ENCODE results near the gene NEDD9.

NEDD9 gene

DNA sequence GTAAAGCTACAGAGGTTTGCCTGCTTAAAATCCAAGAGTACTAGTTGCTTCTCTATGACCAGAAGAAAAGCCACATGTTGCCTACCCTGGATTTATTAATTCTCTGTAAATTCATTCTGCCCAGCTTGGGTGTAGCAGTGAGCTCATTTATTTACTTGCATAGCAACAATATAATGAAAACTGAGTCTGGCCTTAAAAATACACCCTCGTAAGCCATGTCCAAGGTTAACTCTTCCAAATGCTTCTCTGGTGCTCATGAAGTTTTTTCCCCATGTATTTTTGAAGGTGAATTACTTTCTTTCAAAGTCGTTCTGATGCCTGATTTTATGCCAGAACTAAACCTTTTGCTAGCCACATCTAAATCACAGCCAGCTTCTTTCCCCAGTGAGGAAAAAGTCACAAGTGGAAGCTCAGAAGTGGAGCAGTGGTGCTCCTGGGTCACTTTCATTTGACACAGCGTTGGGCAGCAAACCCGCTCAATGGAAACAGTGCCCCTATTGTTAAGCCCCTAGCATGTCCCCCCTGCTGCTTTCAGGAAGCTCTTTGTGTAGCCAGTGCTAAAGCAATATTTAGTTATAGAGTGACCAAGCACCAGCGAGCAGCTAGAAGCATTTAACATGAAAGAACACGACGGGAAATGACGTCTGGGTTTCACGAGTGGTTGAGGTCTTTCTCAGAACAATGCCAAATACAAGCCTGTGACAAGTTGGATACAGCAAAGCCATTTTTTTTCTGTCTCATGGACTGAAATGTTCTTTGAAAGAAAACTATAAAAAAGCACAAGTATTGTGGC, 29.8 kb downstream of the NEDD9 start:
- FAIRE-seq (no peak), DNase-seq (ENCODE audit: insufficient read length) (no peak)
- no peak for TF ChIP-seq POLR2A (IDR thresholded peaks at IDR 0.05; ENCODE audit: low read depth, low read length)
- no peak for TF ChIP-seq POLR2AphosphoS5 (IDR thresholded peaks at IDR 0.05; ENCODE audit: low read depth, low read length)
- TF ChIP-seq TAF1 (IDR thresholded peaks at IDR 0.05; ENCODE audit: borderline replicate concordance, low read depth, low read length) = no peak

GRCh38 chr6:11201772-11202512, 30.5 kb downstream of the NEDD9 start:
- FAIRE-seq = no peak

DNA sequence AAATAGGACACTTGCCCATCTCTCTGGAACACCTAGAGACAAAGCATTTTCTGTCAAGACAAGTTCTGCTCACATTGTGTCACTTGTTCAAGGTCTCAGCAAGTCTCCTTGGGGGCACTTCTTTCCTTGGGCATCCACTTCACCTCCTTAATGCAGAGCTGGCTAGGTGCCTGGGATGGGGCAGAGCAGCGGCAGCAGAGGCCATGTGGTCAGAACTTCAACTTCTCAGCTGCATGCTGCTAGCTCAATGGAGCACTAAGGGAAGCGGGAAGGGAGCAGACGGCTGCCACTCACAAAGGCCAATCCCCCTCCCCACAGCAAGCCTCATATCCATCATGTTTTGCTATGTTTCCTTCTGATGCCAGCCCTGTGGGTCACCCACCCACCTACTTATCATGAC, 31.5 kb downstream of the NEDD9 start:
- FAIRE-seq = no peak
- TF ChIP-seq POLR2AphosphoS5 (IDR thresholded peaks at IDR 0.05; ENCODE audit: low read depth, low read length) = no peak
- no peak for TF ChIP-seq TAF1 (IDR thresholded peaks at IDR 0.05; ENCODE audit: borderline replicate concordance, low read depth, low read length)
- TF ChIP-seq POLR2A (IDR thresholded peaks at IDR 0.05; ENCODE audit: low read depth, low read length) = no peak
- DNase-seq (ENCODE audit: insufficient read length) = no peak

More at GRCh38 chr6:11201772-11202512, 30.5 kb downstream of the NEDD9 start:
- no peak for TF ChIP-seq POLR2AphosphoS5 (IDR thresholded peaks at IDR 0.05; ENCODE audit: low read depth, low read length)
- TF ChIP-seq TAF1 (IDR thresholded peaks at IDR 0.05; ENCODE audit: borderline replicate concordance, low read depth, low read length) = no peak
- no peak for TF ChIP-seq POLR2A (IDR thresholded peaks at IDR 0.05; ENCODE audit: low read depth, low read length)
- DNase-seq (ENCODE audit: insufficient read length) = no peak

- DNase-seq (ENCODE audit: insufficient read length) (no peak), FAIRE-seq (no peak)
- TF ChIP-seq POLR2AphosphoS5 (IDR thresholded peaks at IDR 0.05; ENCODE audit: low read depth, low read length) (no peak), POLR2A (IDR thresholded peaks at IDR 0.05; ENCODE audit: low read depth, low read length) (no peak), TAF1 (IDR thresholded peaks at IDR 0.05; ENCODE audit: borderline replicate concordance, low read depth, low read length) (no peak)
These were observed 32.1 kb downstream of the NEDD9 start for GRCh38 chr6:11200356-11200755.

- DNase-seq (ENCODE audit: insufficient read length) (no peak), FAIRE-seq (no peak)
- TF ChIP-seq POLR2AphosphoS5 (IDR thresholded peaks at IDR 0.05; ENCODE audit: low read depth, low read length) = no peak
- TF ChIP-seq TAF1 (IDR thresholded peaks at IDR 0.05; ENCODE audit: borderline replicate concordance, low read depth, low read length) = no peak
- no peak for TF ChIP-seq POLR2A (IDR thresholded peaks at IDR 0.05; ENCODE audit: low read depth, low read length)
These were observed 33.5 kb downstream of the NEDD9 start for GRCh38 chr6:11198663-11199603.

DNA sequence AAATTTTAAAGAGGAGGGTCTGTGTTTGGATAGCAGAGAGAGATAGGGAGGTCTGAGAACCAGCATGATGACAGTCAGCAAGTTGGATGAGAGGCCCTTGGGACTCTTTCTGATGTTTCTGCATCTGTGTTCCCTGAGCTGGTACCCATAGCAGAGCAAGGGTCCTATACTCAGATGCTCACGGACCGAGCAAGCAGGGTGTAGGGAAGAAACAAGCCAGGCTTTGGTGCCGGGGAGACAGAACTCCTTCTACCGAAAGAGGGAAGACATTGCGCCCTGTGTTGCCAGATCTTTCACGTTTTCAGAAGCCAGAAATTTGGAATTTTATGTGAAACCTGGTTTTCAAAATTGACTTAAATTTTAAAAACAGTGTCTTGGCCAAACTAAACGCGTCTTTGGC, 34.6 kb downstream of the NEDD9 start:
- FAIRE-seq (no peak), DNase-seq (ENCODE audit: insufficient read length) (no peak)
- TF ChIP-seq POLR2AphosphoS5 (IDR thresholded peaks at IDR 0.05; ENCODE audit: low read depth, low read length) (no peak), POLR2A (IDR thresholded peaks at IDR 0.05; ENCODE audit: low read depth, low read length) (no peak), TAF1 (IDR thresholded peaks at IDR 0.05; ENCODE audit: borderline replicate concordance, low read depth, low read length) (no peak)

DNA sequence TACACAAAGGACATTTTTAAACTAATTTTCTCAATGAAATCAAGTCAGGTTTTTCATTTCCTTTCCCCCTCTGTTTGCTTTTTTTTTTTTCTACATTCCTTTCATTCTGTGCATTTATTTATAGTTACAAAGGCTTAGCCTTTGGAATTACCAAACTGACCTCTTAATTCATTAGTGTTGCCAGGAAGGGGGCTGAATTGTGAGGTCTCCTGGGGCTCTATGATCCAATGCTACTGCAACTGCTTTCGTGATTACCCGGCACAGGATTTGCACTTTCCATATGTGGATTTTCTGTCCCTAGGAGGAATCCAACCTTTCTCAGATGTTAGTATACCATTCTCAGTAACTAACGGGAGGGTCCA, 35.3 kb downstream of the NEDD9 start:
- no peak for FAIRE-seq

DNA sequence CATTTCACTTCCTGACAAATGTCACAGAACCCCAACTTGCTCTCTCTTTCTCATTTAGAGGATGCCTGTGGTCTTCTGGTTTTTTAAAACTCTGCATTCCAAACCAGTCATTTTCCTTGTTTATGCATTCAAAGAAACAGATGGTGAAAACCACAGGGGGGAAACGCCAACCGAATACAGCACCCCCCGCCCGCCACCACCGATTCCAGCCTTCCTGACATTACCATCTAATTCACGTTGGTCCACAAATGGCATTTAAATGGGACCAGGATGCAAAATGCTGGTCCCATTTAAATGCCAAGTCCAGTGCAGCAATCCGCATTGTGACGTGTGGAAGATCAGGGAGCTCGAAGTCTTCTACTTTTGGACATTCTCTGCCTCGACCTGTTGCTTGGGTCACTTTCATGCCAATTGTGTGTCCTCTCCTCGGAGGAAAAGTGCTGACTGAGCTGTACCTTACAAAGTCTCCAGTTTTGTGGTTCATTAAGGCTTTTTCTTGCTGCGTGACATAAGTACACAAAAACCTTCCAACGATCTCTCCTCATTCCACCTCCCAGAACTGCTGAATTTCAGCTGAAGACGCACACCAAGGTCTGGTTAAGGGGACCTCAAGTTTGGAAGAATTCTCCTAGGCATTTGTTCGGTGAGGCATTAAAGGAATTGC, 35.8 kb downstream of the NEDD9 start:
- DNase-seq (ENCODE audit: insufficient read length) = no peak
- no peak for FAIRE-seq

More for the DNA sequence above, 35.3 kb downstream of the NEDD9 start:
- DNase-seq (ENCODE audit: insufficient read length) = no peak
- TF ChIP-seq POLR2A (IDR thresholded peaks at IDR 0.05; ENCODE audit: low read depth, low read length) (no peak), TAF1 (IDR thresholded peaks at IDR 0.05; ENCODE audit: borderline replicate concordance, low read depth, low read length) (no peak), POLR2AphosphoS5 (IDR thresholded peaks at IDR 0.05; ENCODE audit: low read depth, low read length) (no peak)

DNA sequence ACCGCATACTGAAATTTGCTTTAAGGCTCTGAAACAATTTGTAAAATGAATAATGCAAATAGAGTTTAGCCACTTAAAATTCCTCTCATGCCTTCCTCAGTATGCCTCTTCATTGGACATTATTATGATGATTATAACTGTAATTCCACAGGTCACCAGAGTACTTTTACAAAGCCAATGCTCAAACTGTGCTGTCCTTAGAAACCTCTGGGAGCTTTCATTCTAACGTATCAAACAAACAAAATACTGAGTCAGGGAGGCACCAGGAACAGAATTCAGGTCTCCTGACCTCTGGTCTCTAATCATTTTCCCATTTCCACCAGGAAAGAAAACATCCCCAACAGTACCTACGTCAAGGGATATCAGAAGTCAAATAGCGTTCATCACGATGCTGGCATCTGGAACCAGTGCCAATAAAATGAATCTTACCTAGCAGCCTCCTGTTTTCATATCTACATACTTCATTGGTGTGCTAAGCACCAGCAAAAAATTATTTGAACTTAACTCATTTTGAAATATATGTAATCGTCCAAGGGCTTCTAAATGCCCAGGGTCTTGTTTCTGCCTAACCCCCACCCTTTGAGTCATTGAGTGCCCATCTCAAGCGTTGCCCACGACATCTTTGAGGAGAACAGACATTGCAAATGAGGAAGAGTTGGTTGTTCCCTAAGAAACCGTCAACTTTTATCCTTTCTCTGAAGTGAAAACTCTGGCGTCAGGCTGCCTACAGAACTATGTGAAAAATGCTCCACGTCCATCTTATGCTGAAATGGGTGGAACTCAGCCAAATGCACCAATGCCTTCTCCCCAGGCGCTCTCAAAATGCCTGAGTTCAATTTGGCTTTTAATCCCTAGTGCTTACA, 37.9 kb downstream of the NEDD9 start:
- FAIRE-seq (no peak), DNase-seq (ENCODE audit: insufficient read length) (no peak)
- TF ChIP-seq POLR2AphosphoS5 (IDR thresholded peaks at IDR 0.05; ENCODE audit: low read depth, low read length) (no peak), TAF1 (IDR thresholded peaks at IDR 0.05; ENCODE audit: borderline replicate concordance, low read depth, low read length) (no peak), POLR2A (IDR thresholded peaks at IDR 0.05; ENCODE audit: low read depth, low read length) (no peak)

More for the DNA sequence above, 35.8 kb downstream of the NEDD9 start:
- no peak for TF ChIP-seq POLR2AphosphoS5 (IDR thresholded peaks at IDR 0.05; ENCODE audit: low read depth, low read length)
- no peak for TF ChIP-seq POLR2A (IDR thresholded peaks at IDR 0.05; ENCODE audit: low read depth, low read length)
- no peak for TF ChIP-seq TAF1 (IDR thresholded peaks at IDR 0.05; ENCODE audit: borderline replicate concordance, low read depth, low read length)

GRCh38 chr6:11193434-11193833, 39.0 kb downstream of the NEDD9 start:
- DNase-seq (ENCODE audit: insufficient read length) (no peak), FAIRE-seq (no peak)
- no peak for TF ChIP-seq POLR2A (IDR thresholded peaks at IDR 0.05; ENCODE audit: low read depth, low read length)
- TF ChIP-seq POLR2AphosphoS5 (IDR thresholded peaks at IDR 0.05; ENCODE audit: low read depth, low read length) = no peak
- no peak for TF ChIP-seq TAF1 (IDR thresholded peaks at IDR 0.05; ENCODE audit: borderline replicate concordance, low read depth, low read length)

Measured in GM12892 (cell line).